ENCODE data around the gene CD40LG.

Gene CD40LG

GRCh38 chrX:136626237-136626636, 21.7 kb upstream of the CD40LG start:
- Histone ChIP-seq H3K4me3 (ENCODE audit: low read depth, low read length) (no peak overlapping the region), H3K9me3 (no peaks in the 10 kb centered on the region), H3K36me3 (no peaks in the 10 kb centered on the region), H3K27me3 (no peaks in the 10 kb centered on the region), H3K4me1 (no peaks in the 10 kb centered on the region)
- TF ChIP-seq, protein P1, sequence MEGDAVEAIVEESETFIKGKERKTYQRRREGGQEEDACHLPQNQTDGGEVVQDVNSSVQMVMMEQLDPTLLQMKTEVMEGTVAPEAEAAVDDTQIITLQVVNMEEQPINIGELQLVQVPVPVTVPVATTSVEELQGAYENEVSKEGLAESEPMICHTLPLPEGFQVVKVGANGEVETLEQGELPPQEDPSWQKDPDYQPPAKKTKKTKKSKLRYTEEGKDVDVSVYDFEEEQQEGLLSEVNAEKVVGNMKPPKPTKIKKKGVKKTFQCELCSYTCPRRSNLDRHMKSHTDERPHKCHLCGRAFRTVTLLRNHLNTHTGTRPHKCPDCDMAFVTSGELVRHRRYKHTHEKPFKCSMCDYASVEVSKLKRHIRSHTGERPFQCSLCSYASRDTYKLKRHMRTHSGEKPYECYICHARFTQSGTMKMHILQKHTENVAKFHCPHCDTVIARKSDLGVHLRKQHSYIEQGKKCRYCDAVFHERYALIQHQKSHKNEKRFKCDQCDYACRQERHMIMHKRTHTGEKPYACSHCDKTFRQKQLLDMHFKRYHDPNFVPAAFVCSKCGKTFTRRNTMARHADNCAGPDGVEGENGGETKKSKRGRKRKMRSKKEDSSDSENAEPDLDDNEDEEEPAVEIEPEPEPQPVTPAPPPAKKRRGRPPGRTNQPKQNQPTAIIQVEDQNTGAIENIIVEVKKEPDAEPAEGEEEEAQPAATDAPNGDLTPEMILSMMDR (IDR thresholded peaks at IDR 0.05; ENCODE audit: low read depth, low read length): no peak
- DNase-seq: no peak

DNA sequence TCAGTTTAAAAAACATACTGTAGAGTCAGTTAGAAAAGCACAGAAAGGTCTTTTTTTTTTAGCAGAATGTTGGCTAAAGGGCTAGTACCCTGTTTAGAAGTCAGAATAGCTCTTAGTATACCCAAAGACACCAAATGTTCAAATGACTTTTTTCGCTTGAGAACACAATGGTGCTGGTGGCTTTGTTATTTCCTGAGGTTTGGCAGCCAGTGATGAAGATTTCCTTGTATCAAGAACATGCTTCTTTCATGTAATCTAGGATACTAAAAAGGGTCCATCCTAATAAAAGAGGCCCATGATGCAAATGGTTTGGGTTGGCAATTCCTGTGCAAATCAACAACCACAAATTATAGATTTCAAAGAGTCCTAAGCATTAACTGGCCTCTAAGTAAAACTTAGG, 21.1 kb upstream of the CD40LG start:
- no peaks in the 10 kb centered on the region for H3K36me3 ChIP-seq
- no peaks in the 10 kb centered on the region for H3K27me3 ChIP-seq
- H3K4me1 ChIP-seq: no peaks in the 10 kb centered on the region
- TF ChIP-seq, protein P1 (IDR thresholded peaks at IDR 0.05; ENCODE audit: low read depth, low read length): no peak
- DNase-seq: no peak
- no peaks in the 10 kb centered on the region for H3K9me3 ChIP-seq
- no peak overlapping the region for H3K4me3 ChIP-seq (ENCODE audit: low read depth, low read length)

GRCh38 chrX:136627409-136627808, 20.5 kb upstream of the CD40LG start:
- Histone ChIP-seq H3K27me3 (no peaks in the 10 kb centered on the region), H3K36me3 (no peaks in the 10 kb centered on the region), H3K4me1 (no peaks in the 10 kb centered on the region), H3K4me3 (ENCODE audit: low read depth, low read length) (no peak overlapping the region), H3K9me3 (no peaks in the 10 kb centered on the region)
- DNase-seq: no peak
- TF ChIP-seq, protein P1 (IDR thresholded peaks at IDR 0.05; ENCODE audit: low read depth, low read length): no peak

GRCh38 chrX:136629084-136629750, 18.7 kb upstream of the CD40LG start:
- Histone ChIP-seq H3K27me3 (no peaks in the 10 kb centered on the region), H3K4me3 (ENCODE audit: low read depth, low read length) (no peak overlapping the region), H3K9me3 (no peaks in the 10 kb centered on the region), H3K36me3 (no peaks in the 10 kb centered on the region), H3K4me1 (no peaks in the 10 kb centered on the region)
- TF ChIP-seq, protein P1 (IDR thresholded peaks at IDR 0.05; ENCODE audit: low read depth, low read length): no peak
- no peak for DNase-seq

- H3K4me1 ChIP-seq: no peaks in the 10 kb centered on the region
- TF ChIP-seq, protein P1 (IDR thresholded peaks at IDR 0.05; ENCODE audit: low read depth, low read length): no peak
- DNase-seq: no peak
- no peaks in the 10 kb centered on the region for H3K9me3 ChIP-seq
- no peaks in the 10 kb centered on the region for H3K36me3 ChIP-seq
- no peaks in the 10 kb centered on the region for H3K27me3 ChIP-seq
- H3K4me3 ChIP-seq (ENCODE audit: low read depth, low read length): no peak overlapping the region
Measured at GRCh38 chrX:136630881-136631280, 17.1 kb upstream of the CD40LG start.

DNA sequence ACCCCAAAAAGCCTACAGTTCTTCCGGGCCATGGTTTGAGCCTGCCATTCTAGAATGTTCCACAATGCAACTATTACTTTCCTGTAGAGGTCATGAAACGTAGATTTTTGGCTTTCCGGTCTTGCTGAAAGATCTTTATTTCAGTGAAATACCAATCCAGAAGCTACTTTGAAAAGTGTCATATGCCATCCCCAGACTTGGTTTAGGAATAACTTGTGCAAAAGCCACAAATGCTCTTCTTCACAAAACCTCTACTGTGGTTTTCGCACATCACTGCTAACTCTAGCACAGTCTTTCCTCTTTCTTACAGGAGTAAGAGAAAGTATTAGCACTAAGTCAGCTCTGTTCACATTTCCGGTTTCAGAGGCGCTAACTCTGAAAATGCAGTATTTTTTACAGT, 12.7 kb upstream of the CD40LG start:
- H3K27me3 ChIP-seq: no peaks in the 10 kb centered on the region
- H3K36me3 ChIP-seq: no peaks in the 10 kb centered on the region
- TF ChIP-seq, protein P1 (IDR thresholded peaks at IDR 0.05; ENCODE audit: low read depth, low read length): no peak
- no peak for DNase-seq
- H3K4me3 ChIP-seq (ENCODE audit: low read depth, low read length): no peak overlapping the region
- no peaks in the 10 kb centered on the region for H3K9me3 ChIP-seq
- H3K4me1 ChIP-seq: no peaks in the 10 kb centered on the region

Data from BE2C (cell line).